ENCODE results near the gene CD44.

Gene CD44

DNA sequence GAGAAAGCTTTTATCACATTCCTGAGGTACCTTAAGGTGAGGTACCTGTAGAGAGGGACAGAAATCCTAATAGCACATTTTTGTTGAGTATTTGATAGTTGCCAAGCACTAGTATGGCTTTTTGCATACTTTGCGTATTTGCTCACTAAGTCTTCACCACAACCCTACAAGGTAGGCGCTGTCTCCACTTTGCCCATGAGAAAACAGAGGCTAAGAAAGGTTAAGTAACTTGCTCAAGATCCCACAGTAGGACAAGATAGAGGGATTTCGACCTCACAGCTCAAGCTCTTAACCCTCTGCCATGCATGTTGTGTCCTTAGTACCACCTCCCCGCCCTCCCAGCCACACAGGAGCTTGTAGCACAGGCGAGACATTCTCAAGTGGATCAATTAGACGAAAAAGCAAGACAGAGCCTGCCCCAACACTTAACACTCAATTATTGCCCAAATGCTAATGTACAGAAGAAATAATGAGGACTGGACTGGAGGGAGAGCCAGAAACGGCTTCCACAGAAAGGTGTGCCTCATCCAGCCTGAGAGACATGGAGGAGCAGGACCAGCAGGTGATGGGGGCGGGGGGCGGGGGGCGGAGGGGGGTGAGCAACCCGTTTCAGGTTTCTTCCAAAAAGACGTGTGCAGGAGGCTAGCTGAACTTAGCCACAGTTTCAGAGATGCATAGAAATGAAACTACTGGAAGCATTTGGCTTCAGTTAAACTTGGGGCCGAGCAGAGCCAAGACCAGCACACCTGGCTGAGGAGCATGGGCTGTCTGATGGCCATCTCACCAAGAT, 26.7 kb upstream of the CD44 start:
- DNase-seq: no peak

DNA sequence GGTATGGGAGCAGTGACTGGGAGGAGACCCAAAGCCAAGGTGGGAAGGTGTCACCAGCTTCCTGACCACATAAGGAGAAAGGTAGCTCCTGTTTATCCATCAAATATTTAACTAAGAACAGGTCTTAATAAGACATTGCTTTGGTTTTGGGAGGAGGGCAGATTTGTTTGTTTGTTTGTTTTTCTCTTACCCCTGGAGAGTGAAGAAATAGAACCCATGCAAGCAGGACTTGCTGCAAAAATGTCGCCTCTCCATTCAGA, 26.2 kb upstream of the CD44 start:
- no peak for DNase-seq

DNA sequence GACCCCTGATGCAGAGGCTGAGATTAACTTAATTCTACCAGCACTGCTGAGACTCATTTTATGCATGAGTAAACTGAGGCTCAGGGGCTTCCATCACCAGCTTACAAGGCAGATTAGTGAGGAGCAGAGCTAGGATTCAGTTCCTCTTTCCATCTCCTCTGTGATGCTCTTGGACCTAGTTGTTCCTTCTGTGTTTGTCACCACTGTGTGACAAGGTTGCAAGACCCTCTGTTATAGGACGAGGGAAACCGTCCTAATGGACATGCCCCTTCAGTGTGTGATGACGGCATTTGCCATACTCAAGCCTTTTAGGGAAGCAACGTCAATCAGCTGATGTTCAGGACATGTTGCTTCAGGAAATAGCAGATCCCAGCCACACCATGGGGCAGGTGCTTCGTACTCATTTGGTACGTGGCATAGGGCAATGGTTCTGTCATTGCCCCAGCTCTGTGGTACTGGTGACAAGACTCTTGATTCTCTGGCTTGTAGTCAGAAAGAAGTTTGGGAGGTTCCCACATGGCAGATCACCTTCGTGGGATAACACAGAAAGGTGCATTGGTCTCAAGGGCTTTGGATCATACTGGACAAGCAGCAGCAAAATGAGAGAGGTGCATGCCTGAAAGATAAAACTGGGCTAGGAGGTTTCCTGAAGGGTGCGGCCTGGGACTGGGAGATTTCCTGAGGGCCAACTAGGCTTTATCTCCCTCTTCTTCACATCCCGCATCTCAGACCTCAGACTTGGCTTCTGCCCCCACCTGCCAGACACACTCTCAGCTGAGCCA, 23.9 kb upstream of the CD44 start:
- no peak for DNase-seq

DNA sequence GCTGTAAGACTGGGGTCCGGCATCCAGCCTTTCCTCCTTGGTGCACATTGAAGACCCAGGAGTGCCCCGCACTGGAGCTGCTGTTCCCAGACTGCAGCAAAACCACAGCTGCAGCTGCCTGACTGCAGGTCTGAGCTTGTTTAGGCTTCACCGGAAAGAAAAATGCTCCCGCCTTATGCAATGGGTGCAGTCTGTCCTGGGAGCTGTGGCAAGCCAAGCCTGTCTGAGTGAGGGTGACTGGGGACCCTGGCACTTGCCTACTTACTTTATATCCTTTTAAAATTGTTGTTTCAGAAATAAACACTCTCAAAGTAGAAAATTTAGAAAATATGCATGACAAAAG, 23.3 kb upstream of the CD44 start:
- DNase-seq: no peak

DNA sequence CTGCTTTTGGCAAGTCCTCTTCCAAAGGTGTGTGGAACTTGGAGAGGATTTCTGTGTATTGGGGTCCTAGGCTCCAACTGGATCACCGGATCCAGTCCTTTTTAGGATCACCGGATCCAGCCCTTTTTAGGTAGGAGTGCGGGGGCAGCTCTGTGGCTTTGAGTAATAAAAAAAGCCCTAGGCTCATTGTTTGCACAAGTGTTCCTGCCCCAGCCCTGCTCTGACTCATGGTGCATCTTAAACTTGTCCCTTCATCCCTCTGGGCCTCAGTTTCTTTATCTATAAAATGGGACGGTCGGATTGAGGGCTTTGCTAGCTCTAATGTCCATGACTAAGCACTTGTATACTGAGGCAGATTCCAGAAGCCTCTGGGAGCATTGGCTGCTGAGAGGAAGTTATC, 22.7 kb upstream of the CD44 start:
- DNase-seq: no peak

DNA sequence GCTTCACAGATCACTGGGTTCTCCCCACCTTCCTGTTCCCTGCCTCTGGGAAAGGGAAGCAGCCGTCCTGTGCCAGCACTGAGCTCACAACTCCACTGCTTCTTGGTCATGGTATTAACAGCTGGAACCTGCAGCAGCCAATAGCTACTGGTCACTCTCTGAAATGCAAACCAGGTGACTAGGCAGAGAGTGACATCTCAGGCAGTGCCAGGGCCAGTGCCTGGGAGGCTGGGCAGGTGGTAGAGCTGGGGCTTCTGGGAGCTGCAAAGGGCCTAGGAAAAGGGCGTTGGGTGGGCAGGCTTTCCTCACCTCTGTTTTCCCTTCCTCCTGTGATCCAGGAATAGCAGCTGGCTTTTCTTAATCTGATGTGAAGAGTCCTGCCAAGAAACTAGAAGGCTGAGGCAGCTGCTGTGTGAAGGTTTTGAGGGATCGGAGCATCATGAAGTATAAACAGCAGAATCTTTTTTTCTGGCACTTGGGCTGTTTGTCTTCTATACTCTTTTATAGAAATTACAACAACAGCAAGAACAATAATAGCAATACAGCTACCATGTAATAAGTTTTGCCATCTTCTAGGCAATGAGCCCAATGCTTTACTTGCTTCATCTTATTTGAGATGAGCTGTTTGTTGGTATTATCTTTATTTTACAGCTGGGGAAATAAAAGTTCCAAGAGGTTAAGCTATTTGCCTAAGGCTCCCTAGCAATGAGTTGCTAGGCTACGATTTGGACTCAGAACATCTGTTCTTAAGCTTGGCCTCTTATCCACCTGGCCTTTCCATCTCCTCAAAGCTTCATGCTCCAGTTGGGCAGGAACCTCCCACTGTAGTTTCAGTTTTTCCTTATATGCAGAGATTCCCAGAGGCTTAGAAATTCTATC, 22.0 kb upstream of the CD44 start:
- DNase-seq: no peak

DNA sequence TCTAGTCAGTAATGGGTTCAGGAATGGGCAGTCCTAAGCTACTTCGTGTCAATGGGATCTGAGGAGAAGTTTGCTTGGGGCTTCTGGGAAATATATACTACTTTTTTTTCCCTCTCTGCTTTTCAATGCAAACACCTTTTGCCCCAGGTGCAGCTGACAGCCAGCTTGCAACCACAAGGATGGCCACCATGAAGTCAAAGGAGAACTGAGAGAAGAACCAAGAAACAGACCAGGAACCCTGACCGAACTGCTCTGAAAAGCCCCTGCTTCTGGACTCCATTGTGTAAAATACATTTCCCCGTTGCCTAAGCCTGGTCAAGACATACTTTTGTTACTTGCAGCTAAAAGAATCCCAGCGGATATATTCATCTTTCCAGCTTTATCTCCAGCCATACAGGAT, 20.1 kb upstream of the CD44 start:
- DNase-seq: no peak

DNA sequence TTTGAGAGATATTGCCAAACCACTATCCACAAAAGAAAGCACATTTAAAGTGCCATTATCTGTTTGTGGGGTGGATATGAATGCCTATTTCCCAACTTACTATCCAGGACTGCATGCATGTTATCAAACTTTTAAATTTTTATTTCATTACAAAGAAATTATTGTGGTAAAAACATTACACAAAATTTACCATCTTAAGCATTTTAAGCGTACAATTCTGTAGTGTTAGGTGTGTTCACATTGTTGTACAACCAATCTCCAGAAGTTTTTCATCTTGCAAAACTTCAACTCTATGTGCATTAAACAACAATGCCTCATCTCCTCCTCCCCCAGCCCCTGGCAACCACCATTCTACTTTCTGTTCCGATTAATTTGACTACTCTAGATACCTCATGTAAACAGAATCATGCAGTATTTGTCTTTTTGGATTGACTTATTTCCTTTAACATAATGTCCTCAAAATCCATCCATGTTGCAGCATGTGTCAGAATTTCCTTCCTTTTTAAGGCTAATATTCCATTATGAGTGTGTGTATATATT, 17.6 kb upstream of the CD44 start:
- no peak for DNase-seq

DNA sequence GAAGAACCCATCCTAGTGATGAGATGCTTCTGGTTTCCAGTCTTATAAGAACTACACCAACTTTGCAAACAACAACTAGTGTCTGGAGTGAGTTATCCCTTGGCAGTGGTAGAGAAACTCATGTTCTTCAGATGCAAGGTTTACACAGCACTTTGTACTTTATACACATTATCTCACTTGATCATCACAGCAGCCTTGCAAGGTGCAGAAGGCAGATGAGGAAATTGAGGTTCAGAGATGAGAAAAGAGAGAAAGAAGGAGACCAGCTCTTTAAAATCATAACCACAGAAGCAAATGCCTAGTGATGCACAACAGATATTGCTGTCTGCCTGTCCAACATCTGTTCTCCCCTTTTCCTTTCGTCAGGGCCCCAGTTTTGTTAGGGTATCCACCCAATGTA, 16.7 kb upstream of the CD44 start:
- no peak for DNase-seq

DNA sequence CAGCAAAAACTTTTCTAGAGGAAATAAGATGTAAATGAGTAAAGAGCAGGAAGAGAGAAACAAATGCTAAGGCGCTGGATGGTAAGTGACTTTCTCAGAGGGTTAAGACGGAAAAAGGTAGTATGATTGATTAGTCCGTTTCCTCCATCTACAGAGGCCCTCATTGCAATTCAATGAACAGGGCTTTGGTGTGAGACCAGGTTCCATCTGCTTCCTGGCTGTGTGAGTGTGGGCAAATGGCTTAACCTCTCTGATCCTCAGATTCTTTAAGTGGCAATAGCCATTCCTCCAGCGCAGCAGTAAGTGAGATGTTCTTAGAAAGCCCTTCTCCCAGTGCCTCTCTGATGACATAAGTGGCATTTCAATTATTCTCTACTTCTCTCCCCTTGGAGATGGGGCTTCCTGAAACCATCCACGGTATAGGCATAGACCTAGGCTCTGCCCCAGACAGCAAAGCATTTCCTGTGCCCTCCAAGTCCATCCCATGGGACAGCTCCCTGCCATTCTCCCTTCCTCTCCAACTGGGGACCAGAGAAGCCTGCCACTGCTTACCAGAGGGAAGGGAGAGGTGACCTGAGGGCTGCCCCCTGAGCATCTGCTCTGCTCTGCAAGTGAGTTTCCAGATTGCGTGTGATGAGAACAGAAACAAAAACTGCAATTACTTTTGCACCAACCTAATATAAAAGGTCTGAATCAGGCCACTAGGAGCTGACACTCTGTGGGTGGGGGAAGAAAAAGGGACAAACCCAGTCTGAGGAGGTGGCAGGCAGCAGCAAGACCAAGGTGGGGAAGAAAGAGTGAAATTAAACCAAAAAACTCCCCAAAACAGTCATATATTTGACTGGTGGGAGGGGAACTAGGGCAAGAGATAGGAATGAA, 12.7 kb upstream of the CD44 start:
- DNase-seq: no peak

DNA sequence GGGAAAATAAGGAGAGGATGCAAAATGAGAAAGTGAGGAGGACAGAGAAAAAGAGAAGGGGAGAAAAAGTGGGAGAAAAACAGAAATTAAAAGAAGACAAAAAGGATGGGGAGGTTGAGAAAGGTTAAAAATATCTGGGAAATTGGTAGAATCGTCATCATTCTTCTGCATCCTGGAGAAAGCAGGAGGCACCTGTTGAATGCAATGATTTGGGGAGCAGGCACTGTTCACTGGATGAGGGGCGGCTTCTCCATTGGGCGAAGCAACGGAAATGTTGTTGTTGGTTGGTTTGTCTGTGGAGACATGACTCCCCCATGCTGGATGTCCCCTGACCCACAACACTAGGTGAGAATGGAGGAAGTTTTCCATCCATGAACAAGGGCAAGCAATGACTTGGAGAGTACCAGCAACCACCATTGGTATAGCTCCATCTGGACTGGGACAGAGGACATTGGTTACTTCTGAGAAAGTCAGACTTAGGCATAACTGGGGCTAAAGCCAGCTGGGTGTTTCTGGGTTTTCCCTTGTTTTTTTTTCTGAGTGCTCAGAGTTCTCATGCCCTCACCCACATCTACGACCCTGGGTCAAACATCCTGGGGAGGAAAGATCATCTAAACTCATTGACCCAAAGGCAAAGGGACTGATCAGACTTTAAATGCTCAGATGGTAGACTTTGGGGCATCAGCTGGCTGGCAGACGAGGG, 11.9 kb upstream of the CD44 start:
- DNase-seq: no peak

DNA sequence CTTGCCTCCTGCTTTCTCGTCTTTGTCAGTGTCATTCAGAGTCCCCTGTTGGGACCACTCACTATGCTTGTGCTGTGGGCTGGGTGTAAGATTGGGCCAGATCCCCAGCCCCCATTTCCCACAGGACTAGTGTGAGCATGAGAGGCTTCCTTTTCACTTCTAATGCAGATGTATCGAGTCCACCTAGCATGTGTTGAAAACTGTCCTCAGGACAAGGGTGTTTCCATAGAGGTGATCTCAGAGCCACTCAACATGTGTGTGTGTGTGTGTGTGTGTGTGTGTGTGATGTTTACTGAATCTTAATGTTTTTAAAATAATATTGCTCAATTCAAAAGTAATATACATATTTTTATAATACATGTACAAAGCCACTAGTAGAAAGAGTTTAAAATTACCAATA, 11.4 kb upstream of the CD44 start:
- no peak for DNase-seq

DNA sequence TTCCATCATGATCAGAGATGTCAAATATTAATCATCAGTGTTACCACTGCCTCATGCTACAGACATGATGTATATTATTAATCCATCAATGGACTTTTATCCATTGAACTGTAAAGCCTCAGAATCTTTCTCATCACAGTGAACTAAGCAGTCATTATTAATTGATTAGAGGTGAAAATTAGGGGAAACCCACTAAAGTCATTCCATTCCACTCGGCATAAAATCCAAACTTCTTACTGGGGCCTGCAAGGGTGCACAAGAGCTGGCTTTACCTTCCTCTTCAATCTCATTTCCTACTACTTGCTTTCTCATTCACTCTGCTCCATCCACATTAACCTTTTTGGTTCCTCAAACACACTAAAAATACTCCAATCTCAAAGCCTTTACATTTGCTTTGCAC, 7.9 kb upstream of the CD44 start:
- DNase-seq: no peak

DNA sequence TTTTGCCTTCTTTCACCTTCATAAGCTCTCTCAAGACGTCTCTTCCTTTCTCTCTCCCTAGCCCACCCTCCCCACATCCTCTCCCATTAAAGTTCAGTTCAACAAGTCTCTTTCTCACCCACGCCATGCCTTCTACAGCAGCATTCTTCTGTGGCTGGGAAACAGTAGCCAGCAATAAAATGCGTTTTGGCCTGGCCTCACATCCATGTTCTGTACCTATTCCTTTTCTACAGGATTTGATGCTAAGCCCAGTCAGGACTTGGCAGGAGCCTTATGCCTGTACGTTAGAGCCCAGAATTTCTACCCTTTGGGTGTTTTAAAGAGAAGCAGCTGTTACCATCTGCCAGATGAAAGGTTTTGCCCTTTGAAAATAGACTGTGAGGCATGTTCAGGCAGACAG, 7.1 kb upstream of the CD44 start:
- no peak for DNase-seq

DNA sequence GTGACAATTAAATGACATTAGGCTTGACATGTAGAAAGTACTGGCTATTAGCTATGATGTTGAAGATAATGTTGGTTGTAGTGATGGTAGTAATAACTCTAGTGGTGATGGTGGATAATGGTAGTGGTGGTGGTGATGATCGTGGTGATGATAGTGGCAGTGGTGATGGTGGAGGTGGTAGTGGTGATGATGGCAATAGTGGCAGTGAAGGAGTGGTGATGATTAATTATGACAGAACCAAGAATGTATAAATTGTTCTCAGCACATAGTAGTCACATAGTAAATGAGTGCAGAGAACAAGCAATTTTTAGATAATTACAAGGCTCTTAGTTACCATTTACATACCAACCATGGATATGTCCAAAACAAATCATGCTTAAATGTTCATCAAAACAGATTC, 5.3 kb upstream of the CD44 start:
- DNase-seq: no peak

DNA sequence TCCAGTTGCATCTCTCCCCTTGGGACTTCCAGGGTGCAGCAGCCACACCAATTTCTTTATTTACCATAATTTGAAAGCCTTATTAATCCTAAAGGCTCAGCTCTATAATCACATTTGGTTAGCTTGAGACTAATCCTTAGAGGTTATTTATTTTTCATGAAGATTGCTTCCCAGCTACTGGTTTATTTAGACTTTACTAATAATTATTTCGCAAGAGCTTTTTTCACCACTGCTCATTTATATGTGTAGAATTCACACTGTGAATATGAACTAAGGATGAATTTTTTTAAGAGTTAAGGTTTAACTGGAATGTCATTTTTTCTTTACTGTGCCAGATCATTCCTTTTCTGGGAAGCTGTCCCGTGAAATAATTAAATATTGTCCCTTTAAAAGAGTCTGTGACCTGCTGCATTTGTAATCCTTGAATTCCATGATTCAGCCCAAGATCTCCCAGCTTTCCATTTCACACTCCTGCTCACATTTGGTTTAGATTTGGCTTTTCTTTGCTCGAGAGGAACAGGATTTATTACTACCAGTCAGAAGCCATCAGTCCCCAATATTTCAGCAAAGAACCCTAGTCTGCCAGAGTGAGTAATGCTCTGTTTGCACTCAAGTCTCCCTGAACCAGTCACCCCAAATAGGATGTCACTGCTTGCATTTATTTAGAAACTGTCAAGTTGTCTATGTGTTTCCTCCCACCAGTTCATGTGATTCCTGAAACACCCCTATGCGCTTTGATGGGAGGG, 4.4 kb upstream of the CD44 start:
- no peak for DNase-seq

DNA sequence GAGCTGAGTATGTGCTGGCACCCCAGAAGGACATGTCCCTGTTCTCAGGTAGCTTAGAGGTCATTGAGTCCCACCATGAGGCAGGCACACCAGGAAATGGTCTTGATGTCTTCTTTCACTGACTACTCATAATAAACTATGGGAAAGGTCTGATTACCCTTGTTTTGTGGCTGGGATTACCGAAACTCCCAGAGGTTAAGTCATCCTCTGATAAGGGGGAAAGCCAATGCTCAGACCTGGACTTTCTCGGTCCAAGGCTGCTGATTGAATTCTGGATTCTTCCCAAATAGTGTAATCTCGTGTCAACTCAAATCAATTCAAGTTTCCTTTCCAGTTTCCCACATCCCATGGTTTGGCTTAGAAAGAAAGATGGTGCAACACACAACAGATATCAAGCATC, 3.7 kb upstream of the CD44 start:
- no peak for DNase-seq

DNA sequence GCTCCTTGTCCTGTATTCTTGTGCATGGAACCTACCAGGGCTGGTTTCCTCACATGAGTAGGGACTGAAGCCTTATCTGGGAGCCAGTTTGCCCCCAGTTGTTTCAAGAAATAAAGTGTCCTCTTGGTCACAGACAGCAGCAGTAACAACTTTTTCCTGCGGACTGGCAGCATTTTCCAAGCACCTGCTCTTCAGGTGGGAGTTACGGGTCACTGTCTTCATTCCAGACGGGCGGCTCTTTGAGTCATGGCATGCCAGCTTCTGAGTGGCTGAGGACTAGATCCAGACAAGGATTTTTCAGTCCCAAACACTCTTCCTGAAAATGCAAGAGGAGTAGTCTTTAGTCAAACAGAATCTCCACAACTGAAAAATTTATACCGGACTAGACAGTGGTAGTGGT, 2.7 kb upstream of the CD44 start:
- DNase-seq: no peak

DNA sequence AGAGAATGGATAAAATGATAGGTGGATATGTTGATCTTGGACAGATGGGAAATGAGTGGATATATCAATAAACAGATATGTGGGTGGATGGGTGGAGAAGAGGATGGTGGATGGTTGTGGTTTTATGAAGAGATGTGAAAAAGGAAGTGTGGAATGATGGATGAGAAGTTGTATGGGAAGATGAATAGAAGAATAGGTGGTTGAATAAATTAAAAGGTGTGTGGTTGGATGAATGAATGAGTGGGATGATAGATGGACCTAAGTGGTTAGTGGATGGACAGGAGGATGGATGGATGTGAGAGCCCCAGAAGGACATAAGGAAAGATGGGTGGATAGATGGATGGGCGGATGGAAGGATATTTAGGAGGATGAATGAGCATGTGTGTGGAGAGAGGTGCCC, 913 bp upstream of the CD44 start:
- DNase-seq: no peak

DNA sequence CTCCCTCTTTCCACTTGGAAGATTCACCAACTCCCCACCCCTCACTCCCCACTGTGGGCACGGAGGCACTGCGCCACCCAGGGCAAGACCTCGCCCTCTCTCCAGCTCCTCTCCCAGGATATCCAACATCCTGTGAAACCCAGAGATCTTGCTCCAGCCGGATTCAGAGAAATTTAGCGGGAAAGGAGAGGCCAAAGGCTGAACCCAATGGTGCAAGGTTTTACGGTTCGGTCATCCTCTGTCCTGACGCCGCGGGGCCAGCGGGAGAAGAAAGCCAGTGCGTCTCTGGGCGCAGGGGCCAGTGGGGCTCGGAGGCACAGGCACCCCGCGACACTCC, 397 bp upstream of the CD44 start:
- no peak for DNase-seq

DNA sequence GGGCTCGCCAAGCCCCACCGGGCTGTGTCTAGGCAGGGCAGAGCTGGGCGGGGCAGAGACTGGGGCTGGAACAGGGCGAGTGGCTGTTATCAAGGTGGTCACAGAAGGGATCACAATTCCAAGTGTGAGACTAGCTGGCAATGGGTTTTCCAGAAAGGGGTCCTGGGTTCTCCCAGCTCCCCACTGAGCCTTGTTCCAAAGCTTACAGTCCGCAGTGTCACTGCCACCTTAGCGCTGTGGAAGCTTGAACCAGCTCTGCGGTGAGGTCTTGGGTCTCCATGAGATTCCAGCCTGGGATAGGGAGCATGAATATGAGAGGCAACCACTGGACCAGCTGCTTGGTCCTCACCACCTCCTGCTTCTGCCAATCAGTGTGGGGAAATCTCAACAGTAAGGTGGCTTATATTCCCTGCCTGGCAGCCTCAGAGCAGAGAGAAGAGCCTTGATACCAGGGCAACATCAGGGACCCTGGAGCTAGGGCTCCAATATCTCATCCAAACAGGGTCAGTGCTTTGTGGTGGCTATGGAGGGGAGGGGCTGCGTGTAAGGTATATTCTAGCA, 831 bp downstream of the CD44 start:
- DNase-seq: no peak

All from activated T-cell treated with anti-CD3 and anti-CD28 coated beads, Interleukin-2, amount 50 U/mL, for 1 hour (primary cell).